ENCODE results near the gene CYP46A1.

CYP46A1 gene

GRCh38 chr14:99733211-99733539 is 49.1 kb downstream of the CYP46A1 start:
- DNase-seq, result no peak

- peak; percentile 2 to 7 for DNase-seq
Measured at GRCh38 chr14:99733540-99734405, 49.7 kb downstream of the CYP46A1 start.

GRCh38 chr14:99734406-99735051 is 50.4 kb downstream of the CYP46A1 start:
- DNase-seq, result no peak

- DNase-seq, result no peak
Measured at GRCh38 chr14:99735189-99736135, 51.4 kb downstream of the CYP46A1 start.

GRCh38 chr14:99736603-99737371 is 52.7 kb downstream of the CYP46A1 start:
- no peak for DNase-seq

- DNase-seq, result peak in 1 of 2 donors; percentile 4
Measured at GRCh38 chr14:99737451-99737951, 53.4 kb downstream of the CYP46A1 start.

- no peak for DNase-seq
Measured at GRCh38 chr14:99737956-99738667, 54.0 kb downstream of the CYP46A1 start.

GRCh38 chr14:99740411-99740810 is 56.3 kb downstream of the CYP46A1 start:
- DNase-seq, result no peak

- DNase-seq, result no peak
Measured at GRCh38 chr14:99741227-99741976, 57.3 kb downstream of the CYP46A1 start.

GRCh38 chr14:99742074-99742473 is 58.0 kb downstream of the CYP46A1 start:
- no peak for DNase-seq

- no peak for DNase-seq
Measured at GRCh38 chr14:99742509-99743487, 58.7 kb downstream of the CYP46A1 start.

- DNase-seq, result no peak
Measured at GRCh38 chr14:99744199-99744872, 60.2 kb downstream of the CYP46A1 start.

- no peak for DNase-seq
Measured at GRCh38 chr14:99744873-99745224, 60.8 kb downstream of the CYP46A1 start.

GRCh38 chr14:99745307-99745951 is 61.3 kb downstream of the CYP46A1 start:
- no peak for DNase-seq

GRCh38 chr14:99747167-99747566 is 63.1 kb downstream of the CYP46A1 start:
- DNase-seq, result no peak

GRCh38 chr14:99747582-99748330 is 63.7 kb downstream of the CYP46A1 start:
- DNase-seq, result no peak

GRCh38 chr14:99748529-99748928 is 64.4 kb downstream of the CYP46A1 start:
- DNase-seq, result no peak

GRCh38 chr14:99749142-99749541 is 65.0 kb downstream of the CYP46A1 start:
- no peak for DNase-seq
